Spleen (tissue), 11 donors: ENCODE results near the gene PHF10. TPM values are rescaled to one million over a fixed set of nuclear protein-coding genes. Genes with fewer than 3 reads are reported as not detected.
A peak's percentile ranks its signal among the peaks of the same experiment; 100 is the strongest.

Experiments used
- DNase-seq: peaks from one replicate; pipeline ENCODE4 v3.0.0-alpha.2; 2020
- H3K27ac ChIP-seq, 8 donors: fragments of 200-600 bp; sonication (generic) in 7 of 8; 1 replicate in 4 of 8; 2 replicates in 4 of 8; pipeline versions ENCODE4 v1.5.0 to v1.8.0; 2016 to 2021; ENCODE audit warnings: inconsistent platforms in 4 of 8, mild to moderate bottlenecking in 4 of 8, moderate library complexity in 1 of 8
- H3K27me3 ChIP-seq, 7 donors: fragments of 200-600 bp; sonication (generic) in 6 of 7; replicated peaks in 1 of 7; 1 replicate in 4 of 7; 2 replicates in 3 of 7; pipeline versions ENCODE4 v1.5.0 to v1.8.0; 2016 to 2021; ENCODE audit warnings: inconsistent platforms in 3 of 7, mild to moderate bottlenecking in 1 of 7
- H3K36me3 ChIP-seq, 6 donors: fragments of 200-600 bp; sonication (generic) in 5 of 6; 1 replicate in 4 of 6; 2 replicates in 2 of 6; pipeline versions ENCODE4 v1.5.0 to v1.8.0; 2016 to 2021; ENCODE audit warnings: inconsistent platforms in 2 of 6
- H3K4me1 ChIP-seq, 6 donors: fragments of 200-600 bp; sonication (generic) in 5 of 6; 1 replicate in 3 of 6; 2 replicates in 3 of 6; pipeline versions ENCODE4 v1.5.0 to v1.8.0; 2016 to 2021; ENCODE audit warnings: inconsistent platforms in 3 of 6
- H3K4me3 ChIP-seq, 8 donors: fragments of 200-600 bp; sonication (generic) in 7 of 8; 1 replicate in 4 of 8; 2 replicates in 4 of 8; pipeline versions ENCODE4 v1.5.0 to v1.8.0; 2016 to 2021; ENCODE audit warnings: inconsistent platforms in 4 of 8, mild to moderate bottlenecking in 4 of 8, moderate library complexity in 2 of 8
- H3K9me3 ChIP-seq, 8 donors: fragments of 200-600 bp; sonication (generic) in 7 of 8; 1 replicate in 4 of 8; 2 replicates in 4 of 8; pipeline versions ENCODE4 v1.5.0 to v1.8.0; 2016 to 2021; ENCODE audit warnings: inconsistent platforms in 4 of 8
- CTCF ChIP-seq, 11 experiments: fragments of 200-600 bp in 7 of 11; fragments of 450-650 bp in 4 of 11; sonication (generic) in 4 of 11; IDR thresholded peaks in 8 of 11; conservative IDR thresholded peaks in 3 of 11; 1 replicate in 7 of 11; 2 replicates in 4 of 11; pipeline versions ENCODE4 v1.4.0 to v1.8.0; 2016 to 2021; ENCODE audit warnings: antibody characterized with exemption in 11 of 11, inconsistent platforms in 4 of 11, mild to moderate bottlenecking in 1 of 11
- POLR2A ChIP-seq, 3 donors: fragments of 450-650 bp; IDR thresholded peaks; one replicate each; pipeline ENCODE4 v1.5.1; 2017; ENCODE audit warnings: antibody characterized with exemption in 3 of 3, mild to moderate bottlenecking in 1 of 3
- POLR2AphosphoS5 ChIP-seq, 3 donors: sonication (generic); formaldehyde crosslinking; IDR thresholded peaks; one replicate each; pipeline ENCODE4 v1.5.1; 2017; ENCODE audit warnings: antibody characterized with exemption in 3 of 3
- WGBS, 5 donors: extraction: QIAGEN DNeasy Blood & Tissue Kit in 3 of 5; methylation state at CpG; one replicate each; pipeline versions ENCODE4 v1.1.5 to v1.1.7; 2013 to 2018; 5-methylcytosine and 5-hydroxymethylcytosine counted together
- intact Hi-C: fragments of 100-400 bp; cut with DNase I; formaldehyde crosslinking; loops from one replicate; pipeline ENCODE4 v1.15.0; 2023; ENCODE audit warnings: low total_unique reads
- polyA plus RNA-seq, 3 donors: library from polyadenylated mRNA; stranded (reverse); fragments of 200-250 nt; gene quantifications; one replicate each; pipeline ENCODE4 v1.2.1, GENCODE V29; 2013
- total RNA-seq, 7 donors: library from RNA; depleted of rRNA in 3 of 7; stranded (reverse); fragments of >200 nt in 3 of 7; fragmentation: NEBNext Ultra II Directional in 4 of 7; extraction: Animal tissue kit (Norgen Biotek cat#: 25700) in 4 of 7; gene quantifications; one replicate each; pipeline versions ENCODE4 v1.1.0 to v1.2.1, GENCODE V29; 2016 to 2021
- donor health status: healthy with polysubstance abuse.
- donor health status: DM: no; HTN: no; CAD: no; lungs with moderate emphysema.
- donor health status: DM: no; HTN: no; CAD: no.
- donor health status: Bipolar disorder and iron deficiency.
- donor health status: healthy.
- donor health status: DM: no; HTN: no; CAD: no.
- donor health status: DM: yes; HTN: yes; CAD: no.

PHF10 gene
- total and polyA plus RNA-seq, 10 donors, result 36.7 to 102 (median 58.0) TPM

DNA sequence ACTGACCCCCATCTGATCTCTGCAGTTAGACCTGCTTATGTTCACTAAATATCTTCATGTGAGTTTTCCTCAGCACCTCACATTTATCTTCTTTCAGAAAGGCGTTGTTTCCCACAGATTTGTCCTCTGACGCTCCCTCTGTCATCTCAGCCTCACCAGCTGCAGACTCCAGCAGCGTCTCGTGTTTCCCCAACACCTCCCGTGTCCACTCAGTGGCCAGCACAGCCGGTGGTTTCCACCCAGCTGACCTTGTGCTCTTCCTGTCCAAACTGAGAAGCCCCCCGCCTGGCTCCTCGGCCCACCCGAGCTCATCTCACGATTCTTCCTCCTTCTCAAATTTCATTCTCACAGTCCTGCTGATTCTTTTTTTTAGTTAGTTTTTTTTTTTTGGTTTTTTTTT lies 39.6 kb upstream of the PHF10 start:
- intact Hi-C loops, result no loop called here
- 67 to 77% (median 73%) methylated on average over 10 of the region's 10 CpGs for WGBS, 5 donors
- TF ChIP-seq CTCF (IDR thresholded peaks at IDR 0.05 in 8 of 11, conservative IDR thresholded peaks at IDR 0.05 in 3 of 11), result no peak
- TF ChIP-seq POLR2AphosphoS5 (IDR thresholded peaks at IDR 0.05), result no peak
- TF ChIP-seq POLR2A (IDR thresholded peaks at IDR 0.05), result no peak
- DNase-seq, result no peak
- Histone ChIP-seq H3K27me3 (no peaks in the 10 kb centered on the region), H3K27ac (peak overlapping the region in 2 of 8 donors; percentile 18 to 21), H3K36me3 (peaks cover 0 to 100% (median 65%) of the 10 kb centered on the region in 6 donors), H3K4me3 (no peak overlapping the region), H3K4me1 (peaks cover 0 to 6% (median 0%) of the 10 kb centered on the region in 6 donors), H3K9me3 (no peaks in the 10 kb centered on the region)

DNA sequence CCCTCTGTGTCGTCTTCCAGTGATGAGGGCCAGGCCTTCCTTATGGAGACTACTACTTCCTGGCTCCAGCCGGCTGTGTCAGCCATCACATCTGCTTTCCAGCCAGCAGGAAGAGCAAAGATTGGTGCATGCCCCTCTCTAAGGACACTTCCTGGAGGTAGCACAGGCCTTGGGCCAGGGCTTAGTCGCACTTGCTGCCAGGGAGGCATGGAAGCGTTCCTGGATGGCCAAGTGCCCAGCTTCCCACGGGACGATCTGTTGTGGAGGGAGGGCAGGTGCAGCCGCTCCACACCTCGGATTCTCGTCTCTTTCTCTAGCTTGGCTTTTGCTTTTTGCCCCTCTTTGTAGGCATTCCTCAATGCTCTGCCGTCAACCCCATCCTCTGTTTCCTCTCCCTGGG lies 39.0 kb upstream of the PHF10 start:
- Histone ChIP-seq H3K4me1 (peaks cover 0 to 6% (median 0%) of the 10 kb centered on the region in 6 donors), H3K36me3 (peaks cover 0 to 100% (median 63%) of the 10 kb centered on the region in 6 donors), H3K4me3 (no peak overlapping the region), H3K27me3 (no peaks in the 10 kb centered on the region), H3K27ac (peak overlapping the region in 3 of 8 donors; percentile 18 to 39 (median 21)), H3K9me3 (no peaks in the 10 kb centered on the region)
- no peak for DNase-seq
- 61 to 81% (median 66%) methylated on average over 8 to 10 of the region's 10 CpGs for WGBS, 5 donors
- intact Hi-C loops, result no loop called here
- peak in 2 of 3 donors; percentile 25 to 58 for TF ChIP-seq POLR2AphosphoS5 (IDR thresholded peaks at IDR 0.05)
- TF ChIP-seq POLR2A (IDR thresholded peaks at IDR 0.05), result no peak

DNA sequence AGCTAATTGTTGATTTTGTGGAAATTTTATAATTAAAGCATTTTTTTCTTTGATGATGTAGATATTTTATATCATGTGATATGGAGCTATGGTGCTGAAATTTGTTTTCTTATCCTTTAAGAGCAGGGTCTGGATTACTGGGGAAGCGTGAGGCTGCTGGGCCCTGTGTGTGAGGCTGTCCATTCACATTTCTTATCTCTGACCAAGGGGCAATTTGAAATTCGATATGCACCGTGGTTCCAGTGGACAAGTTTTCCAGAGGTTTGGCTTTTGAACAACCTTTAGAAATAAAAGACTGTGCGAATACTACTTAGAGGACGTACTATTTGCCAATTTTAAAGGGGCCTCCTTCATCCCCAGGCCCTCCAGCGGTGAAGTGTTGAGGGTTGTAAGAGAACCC lies 30.9 kb upstream of the PHF10 start:
- no peak for DNase-seq
- Histone ChIP-seq H3K27ac (no peak overlapping the region), H3K9me3 (no peaks in the 10 kb centered on the region), H3K4me1 (peaks cover 11 to 29% (median 23%) of the 10 kb centered on the region in 6 donors), H3K27me3 (no peaks in the 10 kb centered on the region), H3K36me3 (peaks cover 0 to 48% (median 35%) of the 10 kb centered on the region in 6 donors), H3K4me3 (no peak overlapping the region)
- intact Hi-C loops, result no loop called here
- TF ChIP-seq POLR2AphosphoS5 (IDR thresholded peaks at IDR 0.05), result no peak
- TF ChIP-seq POLR2A (IDR thresholded peaks at IDR 0.05), result no peak
- TF ChIP-seq CTCF (IDR thresholded peaks at IDR 0.05 in 8 of 11, conservative IDR thresholded peaks at IDR 0.05 in 3 of 11), result no peak
- WGBS, 5 donors, result 88 to 96% (median 96%) methylated on average over 6 of the region's 6 CpGs

DNA sequence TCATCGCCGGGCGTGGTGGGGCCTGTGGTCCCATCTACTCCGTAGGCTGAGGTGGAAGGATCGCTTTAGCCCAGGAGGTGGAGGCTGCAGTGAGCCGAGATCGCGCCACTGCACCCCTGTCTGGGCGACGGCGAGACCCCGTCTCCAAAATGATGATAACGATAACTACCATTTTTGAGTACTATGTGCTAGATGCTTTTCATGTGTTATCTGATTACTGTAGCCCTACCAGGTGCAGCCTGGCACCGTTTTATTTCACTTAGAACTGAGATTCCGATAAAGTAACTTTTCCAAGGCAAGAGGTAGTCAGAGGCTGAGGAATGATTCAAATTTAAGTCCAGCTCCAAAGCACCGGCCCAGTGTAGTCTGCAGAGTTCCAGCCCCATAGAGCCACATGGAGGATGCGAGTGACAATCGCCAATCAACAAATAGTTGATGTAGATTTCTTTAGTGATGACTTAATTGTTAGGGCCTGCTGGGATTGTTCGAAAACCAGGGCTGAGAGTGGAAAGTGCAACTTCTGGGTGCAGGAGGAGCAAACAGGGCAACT lies 27.8 kb upstream of the PHF10 start:
- DNase-seq, result no peak
- intact Hi-C loops, result no loop called here
- TF ChIP-seq POLR2A (IDR thresholded peaks at IDR 0.05), result no peak
- TF ChIP-seq CTCF (IDR thresholded peaks at IDR 0.05 in 8 of 11, conservative IDR thresholded peaks at IDR 0.05 in 3 of 11), result no peak
- no peak for TF ChIP-seq POLR2AphosphoS5 (IDR thresholded peaks at IDR 0.05)
- Histone ChIP-seq H3K4me3 (peak overlapping the region; percentile 55 to 88 (median 77)), H3K9me3 (peaks cover 0 to 3% (median 0%) of the 10 kb centered on the region in 8 donors), H3K36me3 (peaks cover 0 to 18% (median 8%) of the 10 kb centered on the region in 6 donors), H3K27me3 (no peaks in the 10 kb centered on the region), H3K27ac (peak overlapping the region; percentile 86 to 98 (median 97)), H3K4me1 (peaks cover 12 to 41% (median 29%) of the 10 kb centered on the region in 6 donors)
- WGBS, 5 donors, result 11 to 14% (median 14%) methylated on average over 19 of the region's 19 CpGs
